ENCODE measurements around the gene ATP5MC2.
A peak's percentile ranks its signal among the peaks of the same experiment; 100 is the strongest.

Gene ATP5MC2

GRCh38 chr12:53625946-53626701 lies 49.8 kb downstream of the ATP5MC2 start, which contains the start of gene ATF7:
ATF7 (minus strand) TSS chr12:53626382; CDS start chr12:53601000, 25,382 bp downstream.
- TF ChIP-seq CTCF (conservative IDR thresholded peaks at IDR 0.05; ENCODE audit: control insufficient read depth, insufficient read depth, low read depth, low read length) = no peak
- peak; percentile 97 for DNase-seq (ENCODE audit: low read depth)
- peak within 1 kb of the TSS; percentile 92 for H3K4me3 ChIP-seq (ENCODE audit: control insufficient read depth, low read depth, low read length)

GRCh38 chr12:53625373-53625945 lies 50.4 kb downstream of the ATP5MC2 start:
- H3K4me3 ChIP-seq (ENCODE audit: control insufficient read depth, low read depth, low read length) = peak overlapping the region; percentile 92
- DNase-seq (ENCODE audit: low read depth) = no peak
- no peak for TF ChIP-seq CTCF (conservative IDR thresholded peaks at IDR 0.05; ENCODE audit: control insufficient read depth, insufficient read depth, low read depth, low read length)

- DNase-seq (ENCODE audit: low read depth) = peak; percentile 42
- peak overlapping the region; percentile 92 for H3K4me3 ChIP-seq (ENCODE audit: control insufficient read depth, low read depth, low read length)
- TF ChIP-seq CTCF (conservative IDR thresholded peaks at IDR 0.05; ENCODE audit: control insufficient read depth, insufficient read depth, low read depth, low read length) = no peak
Observed at GRCh38 chr12:53624956-53625355, 50.9 kb downstream of the ATP5MC2 start.

DNA sequence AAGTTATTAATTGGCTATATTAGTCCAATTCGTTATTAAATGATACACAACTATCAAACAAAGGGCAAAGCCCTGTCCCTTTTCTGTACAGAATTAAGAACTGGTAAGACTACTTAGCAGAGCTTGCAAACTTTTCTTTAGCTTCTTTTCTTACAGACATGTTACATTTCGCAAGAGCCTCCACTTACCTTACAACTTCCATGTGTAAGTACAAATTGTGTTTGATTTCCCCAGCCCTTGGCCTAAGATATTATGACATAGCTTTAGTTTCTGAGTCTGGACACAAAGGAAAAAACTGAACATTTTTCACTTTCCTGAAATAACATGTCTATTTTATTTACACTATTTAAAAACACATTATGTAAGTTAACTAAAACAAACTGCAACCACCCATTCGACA lies 51.4 kb downstream of the ATP5MC2 start:
- peak overlapping the region; percentile 92 for H3K4me3 ChIP-seq (ENCODE audit: control insufficient read depth, low read depth, low read length)
- peak; percentile 44 for DNase-seq (ENCODE audit: low read depth)

DNA sequence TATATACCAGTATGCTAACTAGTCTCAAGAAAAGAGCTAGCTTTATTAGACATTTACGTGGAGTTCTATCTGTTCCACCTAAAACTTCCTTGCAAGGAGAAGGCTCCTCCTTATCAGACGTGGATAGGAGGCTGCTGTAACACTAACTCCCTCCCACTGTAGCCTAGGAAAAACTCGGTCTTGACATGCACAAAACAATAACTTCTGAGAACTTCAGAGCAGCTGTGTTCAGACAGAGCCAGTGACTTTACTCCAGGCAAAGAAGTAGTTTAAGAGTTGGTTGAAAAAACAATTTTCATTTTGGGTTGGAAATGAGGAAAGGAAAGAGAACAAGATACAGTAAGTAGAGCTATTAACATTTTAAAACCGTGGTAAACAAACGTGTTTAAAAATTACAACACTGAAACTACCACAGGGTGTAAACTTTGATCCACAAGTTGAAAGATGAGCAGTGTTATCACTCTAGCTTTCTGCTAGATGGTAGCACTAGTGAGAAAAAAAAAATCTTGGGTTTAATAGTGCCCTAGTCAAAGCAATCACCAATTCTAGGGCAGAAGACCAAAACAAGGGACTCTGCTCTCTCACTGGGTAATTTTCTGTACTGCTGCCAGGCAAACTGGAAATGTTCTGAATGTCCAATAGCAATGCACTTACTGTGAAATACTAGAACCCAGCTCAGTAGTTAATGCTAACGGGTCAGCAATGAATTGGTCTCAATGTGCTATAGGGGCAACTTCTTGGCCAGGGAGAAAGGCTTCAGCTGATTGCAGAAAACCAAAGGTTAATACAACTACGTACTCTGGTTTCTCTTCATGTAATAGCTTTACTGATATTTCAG lies 52.1 kb downstream of the ATP5MC2 start:
- peak; percentile 68 for DNase-seq (ENCODE audit: low read depth)
- H3K4me3 ChIP-seq (ENCODE audit: control insufficient read depth, low read depth, low read length) = peak overlapping the region; percentile 92
- TF ChIP-seq CTCF (conservative IDR thresholded peaks at IDR 0.05; ENCODE audit: control insufficient read depth, insufficient read depth, low read depth, low read length) = no peak

More for the DNA sequence above, 51.4 kb downstream of the ATP5MC2 start:
- no peak for TF ChIP-seq CTCF (conservative IDR thresholded peaks at IDR 0.05; ENCODE audit: control insufficient read depth, insufficient read depth, low read depth, low read length)

DNA sequence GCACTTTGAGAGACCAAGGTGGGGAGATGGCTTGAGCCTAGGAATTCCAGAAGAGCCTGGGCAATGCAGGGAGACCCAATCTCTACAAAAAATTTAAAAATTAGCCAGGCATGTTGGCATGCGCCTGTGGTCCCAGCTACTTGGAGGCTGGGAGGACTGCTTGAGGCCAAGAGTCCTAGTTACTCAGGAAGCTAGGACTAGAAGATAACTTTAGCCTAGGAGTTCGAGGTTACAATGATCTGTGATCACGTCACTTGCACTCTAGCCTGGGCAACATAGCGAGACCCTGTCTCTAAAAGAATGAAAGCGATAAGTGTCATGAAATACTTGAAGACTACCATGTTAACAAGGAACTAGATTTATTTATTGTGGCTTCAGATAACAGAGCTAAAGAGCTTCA lies 53.2 kb downstream of the ATP5MC2 start:
- DNase-seq (ENCODE audit: low read depth) = no peak
- no peak overlapping the region for H3K4me3 ChIP-seq (ENCODE audit: control insufficient read depth, low read depth, low read length)
- TF ChIP-seq CTCF (conservative IDR thresholded peaks at IDR 0.05; ENCODE audit: control insufficient read depth, insufficient read depth, low read depth, low read length) = no peak

Measured in fibroblast of mammary gland (primary cell).